K562 treated with DMSO at 1 percent for 4 hours (cell line): ENCODE results near the gene FAM124A. TPM values are rescaled to one million over a fixed set of nuclear protein-coding genes. Genes with fewer than 3 reads are reported as not detected.

Experiments used
- total RNA-seq: library from RNA; unstranded; fragments of 300-600 nt; gene quantifications from 2 replicates; pipeline ENCODE4 v1.2.3, GENCODE V29; 2022; ENCODE audit not compliant: insufficient read depth

FAM124A gene
- total RNA-seq, result not detected in 2 replicates

GRCh38 chr13:51222037-51222685, at the start of gene FAM124A:
Gene FAM124A, plus strand, starts transcription at chr13:51222398. Its CDS starts 104 bp downstream, at chr13:51222502.

Other genes starting within 250 kb of the FAM124A start
- gene C13orf42, start 111.1 kb upstream of the FAM124A start, total RNA-seq, result not detected in 2 replicates
- gene SERPINE3, start 117.3 kb downstream of the FAM124A start, total RNA-seq, result not detected in 2 replicates
- 8.6 and 12.6 TPM in 2 replicates for gene INTS6, start 230.6 kb downstream of the FAM124A start, total RNA-seq